Stimulated activated CD8-positive, alpha-beta memory T cell treated with anti-CD3 and anti-CD28 coated beads, Interleukin-2, amount 100 ng/mL, for 48 hours (primary cell): ENCODE measurements around the gene IL18R1.

Experiments
- DNase-seq, 2 donors: peaks; one replicate each; pipeline ENCODE4 v3.0.0-alpha.2; 2020; ENCODE audit warnings: low read depth in 2 of 2

IL18R1 gene

GRCh38 chr2:102434655-102435381 is 79.2 kb downstream of the IL18R1 start:
- no peak for DNase-seq

GRCh38 chr2:102435741-102436140 is 80.1 kb downstream of the IL18R1 start:
- DNase-seq: no peak

DNA sequence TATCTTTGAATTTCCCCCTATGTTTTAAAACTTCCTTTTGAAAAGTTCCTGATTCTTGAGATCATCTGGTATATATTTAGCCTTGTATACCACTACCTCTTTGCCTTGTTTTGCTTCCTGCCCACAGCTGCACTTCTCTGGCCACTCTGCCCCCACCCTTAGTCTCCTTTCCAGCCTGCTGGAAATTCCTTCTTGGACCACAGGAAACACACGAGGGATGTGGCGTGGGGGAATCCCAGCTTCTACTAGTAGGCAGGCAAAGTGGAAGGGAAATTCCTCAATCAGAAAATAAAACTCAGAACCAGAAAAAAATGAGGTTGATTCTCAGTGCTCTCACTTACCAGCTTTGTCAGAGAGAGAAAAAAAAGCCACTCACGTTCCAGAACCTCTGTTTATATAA is 80.7 kb downstream of the IL18R1 start:
- peak; percentile 7 to 18 for DNase-seq

DNA sequence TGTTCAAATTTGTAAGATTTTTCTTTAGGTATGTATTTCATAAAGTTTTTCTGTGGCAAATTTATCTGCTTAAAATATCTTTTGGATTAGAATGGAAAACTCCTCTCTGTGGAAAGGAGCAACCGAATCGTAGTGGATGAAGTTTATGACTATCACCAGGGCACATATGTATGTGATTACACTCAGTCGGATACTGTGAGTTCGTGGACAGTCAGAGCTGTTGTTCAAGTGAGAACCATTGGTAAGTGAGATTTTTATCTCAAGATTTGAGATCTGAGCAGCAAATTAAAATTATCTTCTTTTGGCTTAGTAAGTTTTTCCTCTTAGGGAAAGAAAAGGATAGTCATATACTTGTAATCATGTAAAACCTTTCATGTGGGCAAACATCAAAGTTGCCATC is 81.5 kb downstream of the IL18R1 start:
- DNase-seq: no peak

- DNase-seq: no peak
Measured at GRCh38 chr2:102438111-102438510, 82.5 kb downstream of the IL18R1 start.

DNA sequence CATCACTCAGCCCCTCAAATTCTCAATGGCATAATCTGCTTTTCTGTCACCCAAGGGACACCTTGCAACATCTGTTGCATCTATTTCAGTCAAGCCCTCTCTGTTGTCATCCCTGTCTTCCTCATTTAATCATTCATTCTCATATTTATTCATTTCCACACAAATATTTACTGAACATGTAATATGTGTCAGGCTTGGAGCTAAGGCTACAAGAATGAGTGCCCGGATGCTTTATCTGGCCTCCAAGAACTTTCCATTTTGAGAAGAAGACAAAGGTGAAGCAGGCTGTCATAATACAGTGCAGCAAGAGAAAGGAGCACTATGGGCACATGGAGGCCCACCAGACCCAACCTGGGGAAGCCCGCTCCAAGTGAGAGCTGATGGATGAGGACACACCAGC is 83.0 kb downstream of the IL18R1 start:
- no peak for DNase-seq

DNA sequence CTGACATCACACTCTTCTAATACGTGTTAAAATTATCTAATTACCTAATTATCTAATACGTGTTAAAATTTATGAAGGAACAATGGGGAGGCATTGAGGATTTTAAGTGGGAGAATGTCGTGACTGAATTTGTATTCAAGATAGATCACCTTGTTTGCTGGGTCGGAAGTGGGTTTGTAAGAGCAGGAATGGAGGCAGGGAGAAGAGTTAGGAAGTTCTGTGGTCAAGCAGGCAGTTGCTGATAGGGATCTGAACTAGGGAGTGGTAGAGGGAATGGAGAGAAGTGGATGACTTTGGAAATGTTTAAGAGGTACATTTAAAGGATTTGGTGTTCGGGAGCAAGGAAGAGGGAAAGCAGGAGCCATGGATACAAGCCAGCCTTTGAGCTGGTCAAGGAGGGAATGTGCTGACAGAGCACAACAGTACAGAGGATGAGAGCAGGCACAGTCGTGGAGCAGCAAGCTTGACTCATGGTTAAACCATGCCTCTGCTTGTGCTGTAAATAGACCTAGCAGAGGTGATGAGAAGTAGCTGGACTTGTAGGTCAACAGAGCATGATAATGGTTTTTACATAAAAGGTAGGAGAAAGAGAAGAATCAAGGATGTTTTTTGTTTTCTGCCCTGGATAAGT is 83.6 kb downstream of the IL18R1 start:
- DNase-seq: no peak

GRCh38 chr2:102442967-102443828 is 87.6 kb downstream of the IL18R1 start:
- peak in 1 of 2 donors; percentile 6 for DNase-seq

GRCh38 chr2:102444233-102444632 is 88.6 kb downstream of the IL18R1 start:
- no peak for DNase-seq

GRCh38 chr2:102446936-102447335 is 91.3 kb downstream of the IL18R1 start:
- no peak for DNase-seq
